ENCODE data around the gene ARHGAP15. TPM values are rescaled to one million over a fixed set of nuclear protein-coding genes. Genes with fewer than 3 reads are reported as not detected.

ARHGAP15 gene
- total RNA-seq, 1 experiment from 2014 or later, result 0.42 TPM

GRCh38 chr2:143420313-143420712, 291.1 kb downstream of the ARHGAP15 start:
- no peak overlapping the region for H3K9ac ChIP-seq (ENCODE audit: low read length)
- intact Hi-C loops (cut with micrococcal nuclease), result no loop called here
- no peaks in the 10 kb centered on the region for H3K9me3 ChIP-seq (ENCODE audit: control insufficient read depth in 1 of 2, insufficient read depth in 1 of 2, low read depth in 1 of 2, low read length in 2 of 2)
- no peaks in the 10 kb centered on the region for H3K9me2 ChIP-seq (ENCODE audit: insufficient read depth)
- no peaks in the 10 kb centered on the region for H3K36me3 ChIP-seq (ENCODE audit: control insufficient read depth in 1 of 2, insufficient read depth in 2 of 2, low read length in 2 of 2)
- H2AFZ ChIP-seq (ENCODE audit: low read depth, low read length, poor library complexity, severe bottlenecking), result no peak overlapping the region
- TF ChIP-seq CEBPB (IDR thresholded peaks at IDR 0.05; ENCODE audit: low read depth) (no peak), POLR2A (IDR thresholded peaks at IDR 0.05; ENCODE audit: borderline replicate concordance, extremely low read depth, insufficient read depth, insufficient read length) (no peak), ZFX (IDR thresholded peaks at IDR 0.05) (no peak)
- TF ChIP-seq, protein P1, sequence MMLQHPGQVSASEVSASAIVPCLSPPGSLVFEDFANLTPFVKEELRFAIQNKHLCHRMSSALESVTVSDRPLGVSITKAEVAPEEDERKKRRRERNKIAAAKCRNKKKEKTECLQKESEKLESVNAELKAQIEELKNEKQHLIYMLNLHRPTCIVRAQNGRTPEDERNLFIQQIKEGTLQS (IDR thresholded peaks at IDR 0.05), result no peak
- ChIA-PET CTCF (no interaction called here), POLR2A (no interaction called here), RAD21 (ENCODE audit: low non-redundant PET in 1 of 2, low total read pairs in 2 of 2, uncharacterized antibody in 2 of 2, unreplicated experiment in 2 of 2) (no interaction called here)
- peaks cover 3% of the 10 kb centered on the region for H3K27me3 ChIP-seq (ENCODE audit: insufficient read depth, low read length)
- no peak for DNase-seq (ENCODE audit: low read depth, low spot score)
- H3K4me3 ChIP-seq (replicated peaks in 1 of 2; ENCODE audit: low read depth in 1 of 2, low read length in 2 of 2), result no peak overlapping the region
- no peak for ATAC-seq
- no peak overlapping the region for H3K27ac ChIP-seq (ENCODE audit: low read depth, low read length)
- H3K79me2 ChIP-seq (ENCODE audit: insufficient read depth, low read length), result no peaks in the 10 kb centered on the region
- no peak overlapping the region for H3K4me2 ChIP-seq (ENCODE audit: low read length)
- H4K20me1 ChIP-seq (ENCODE audit: insufficient read depth), result no peaks in the 10 kb centered on the region
- H3K4me1 ChIP-seq (ENCODE audit: control insufficient read depth in 1 of 2, insufficient read depth in 2 of 2, low read length in 2 of 2), result no peaks in the 10 kb centered on the region
- BruUV-seq (replicated peaks), result no TSS peak

GRCh38 chr2:143422681-143423080, 293.5 kb downstream of the ARHGAP15 start:
- Histone ChIP-seq H3K27ac (ENCODE audit: low read depth, low read length) (no peak overlapping the region), H3K79me2 (ENCODE audit: insufficient read depth, low read length) (no peaks in the 10 kb centered on the region), H3K4me3 (replicated peaks in 1 of 2; ENCODE audit: low read depth in 1 of 2, low read length in 2 of 2) (no peak overlapping the region), H3K9me3 (ENCODE audit: control insufficient read depth in 1 of 2, insufficient read depth in 1 of 2, low read depth in 1 of 2, low read length in 2 of 2) (no peaks in the 10 kb centered on the region), H3K9me2 (ENCODE audit: insufficient read depth) (no peaks in the 10 kb centered on the region), H3K27me3 (ENCODE audit: insufficient read depth, low read length) (peaks cover 7% of the 10 kb centered on the region), H3K4me1 (ENCODE audit: control insufficient read depth in 1 of 2, insufficient read depth in 2 of 2, low read length in 2 of 2) (no peaks in the 10 kb centered on the region), H2AFZ (ENCODE audit: low read depth, low read length, poor library complexity, severe bottlenecking) (no peak overlapping the region), H4K20me1 (ENCODE audit: insufficient read depth) (no peaks in the 10 kb centered on the region), H3K36me3 (ENCODE audit: control insufficient read depth in 1 of 2, insufficient read depth in 2 of 2, low read length in 2 of 2) (no peaks in the 10 kb centered on the region), H3K9ac (ENCODE audit: low read length) (no peak overlapping the region), H3K4me2 (ENCODE audit: low read length) (no peak overlapping the region)
- ATAC-seq (no peak), DNase-seq (ENCODE audit: low read depth, low spot score) (no peak)
- CTCF ChIA-PET, result no interaction called here
- RAD21 ChIA-PET (ENCODE audit: low non-redundant PET in 1 of 2, low total read pairs in 2 of 2, uncharacterized antibody in 2 of 2, unreplicated experiment in 2 of 2), result no interaction called here
- intact Hi-C loops (cut with micrococcal nuclease), result no loop called here
- no TSS peak for BruUV-seq (replicated peaks)
- TF ChIP-seq CBX3 (IDR thresholded peaks at IDR 0.05; ENCODE audit: low read depth) (no peak), YY1 (IDR thresholded peaks at IDR 0.05; ENCODE audit: extremely low read depth, insufficient replicate concordance, low read depth, low read length) (no peak), SP1 (IDR thresholded peaks at IDR 0.05; ENCODE audit: low read depth) (no peak), CEBPB (IDR thresholded peaks at IDR 0.05; ENCODE audit: low read depth) (no peak), RAD21 (IDR thresholded peaks at IDR 0.05; ENCODE audit: low read depth) (no peak), EGR1 (IDR thresholded peaks at IDR 0.05; ENCODE audit: low read depth) (no peak), EZH2phosphoT487 (IDR thresholded peaks at IDR 0.05; ENCODE audit: borderline replicate concordance) (no peak), ZNF274 (IDR thresholded peaks at IDR 0.05; ENCODE audit: low read depth, low read length) (no peak)
- TF ChIP-seq, protein P2, sequence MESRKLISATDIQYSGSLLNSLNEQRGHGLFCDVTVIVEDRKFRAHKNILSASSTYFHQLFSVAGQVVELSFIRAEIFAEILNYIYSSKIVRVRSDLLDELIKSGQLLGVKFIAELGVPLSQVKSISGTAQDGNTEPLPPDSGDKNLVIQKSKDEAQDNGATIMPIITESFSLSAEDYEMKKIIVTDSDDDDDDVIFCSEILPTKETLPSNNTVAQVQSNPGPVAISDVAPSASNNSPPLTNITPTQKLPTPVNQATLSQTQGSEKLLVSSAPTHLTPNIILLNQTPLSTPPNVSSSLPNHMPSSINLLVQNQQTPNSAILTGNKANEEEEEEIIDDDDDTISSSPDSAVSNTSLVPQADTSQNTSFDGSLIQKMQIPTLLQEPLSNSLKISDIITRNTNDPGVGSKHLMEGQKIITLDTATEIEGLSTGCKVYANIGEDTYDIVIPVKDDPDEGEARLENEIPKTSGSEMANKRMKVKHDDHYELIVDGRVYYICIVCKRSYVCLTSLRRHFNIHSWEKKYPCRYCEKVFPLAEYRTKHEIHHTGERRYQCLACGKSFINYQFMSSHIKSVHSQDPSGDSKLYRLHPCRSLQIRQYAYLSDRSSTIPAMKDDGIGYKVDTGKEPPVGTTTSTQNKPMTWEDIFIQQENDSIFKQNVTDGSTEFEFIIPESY (IDR thresholded peaks at IDR 0.05; ENCODE audit: extremely low read depth, insufficient replicate concordance, low read length), result no peak
- TF ChIP-seq, protein P3, sequence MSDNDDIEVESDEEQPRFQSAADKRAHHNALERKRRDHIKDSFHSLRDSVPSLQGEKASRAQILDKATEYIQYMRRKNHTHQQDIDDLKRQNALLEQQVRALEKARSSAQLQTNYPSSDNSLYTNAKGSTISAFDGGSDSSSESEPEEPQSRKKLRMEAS (IDR thresholded peaks at IDR 0.05), result no peak
- POLR2A ChIA-PET, result no interaction called here
